Measurements from ENCODE around the gene VPS39. TPM values are rescaled to one million over a fixed set of nuclear protein-coding genes. Genes with fewer than 3 reads are reported as not detected.

The VPS39 gene
- total and polyA plus RNA-seq, 9 of the 15 experiments (the other 6 are each of a cell fraction or from before 2014, with no cell fraction given) = 3.2 to 37.3 (median 21.8) TPM

- TF ChIP-seq REST (IDR thresholded peaks at IDR 0.05; ENCODE audit: borderline replicate concordance) (peak; percentile 85), REST (CRISPR knock-in tag; IDR thresholded peaks at IDR 0.05; ENCODE audit: low read depth) (no peak), ZNF668 (CRISPR knock-in tag; IDR thresholded peaks at IDR 0.05) (no peak), HIVEP1 (CRISPR knock-in tag; IDR thresholded peaks at IDR 0.05) (no peak), SIRT6 (IDR thresholded peaks at IDR 0.05; ENCODE audit: low read depth, low read length) (no peak), DPF2 (IDR thresholded peaks at IDR 0.05) (0 out of 2 replicates have a peak, but pooled peaks have one; percentile 28), HDAC3 (IDR thresholded peaks at IDR 0.05; ENCODE audit: borderline replicate concordance, partially characterized antibody) (no peak), L3MBTL2 (IDR thresholded peaks at IDR 0.05) (peak; percentile 72), FOXO4 (CRISPR knock-in tag; IDR thresholded peaks at IDR 0.05) (no peak), TFAP4 (CRISPR knock-in tag; IDR thresholded peaks at IDR 0.05; ENCODE audit: borderline replicate concordance) (peak; percentile 40; the same call in 1 of the 2 replicates)
Observed at GRCh38 chr15:42155546-42156242, 52.4 kb downstream of the VPS39 start (continued).

All from K562 (cell line).